Keratinocyte (primary cell): ENCODE results near the gene SLC36A3.

Experiments
- EZH2 ChIP-seq: IDR thresholded peaks from one replicate; pipeline ENCODE4 v1.6.1; 2012; ENCODE audit warnings: inconsistent platforms, mild to moderate bottlenecking, low read length, moderate library complexity
- TF ChIP-seq, protein P1 (sequence below), 3 experiments: IDR thresholded peaks in 1 of 3; conservative IDR thresholded peaks in 1 of 3; optimal IDR thresholded peaks in 1 of 3; 2 replicates in 2 of 3; 3 replicates in 1 of 3; pipeline versions ENCODE3 to v1.5.1; 2011; ENCODE audit warnings: low read length in 3 of 3, mild to moderate bottlenecking in 3 of 3, moderate library complexity in 2 of 3, control low read depth in 1 of 3, inconsistent platforms in 1 of 3; ENCODE audit not compliant: insufficient read depth in 2 of 3; ENCODE audit errors: extremely low read depth in 1 of 3

DNA sequence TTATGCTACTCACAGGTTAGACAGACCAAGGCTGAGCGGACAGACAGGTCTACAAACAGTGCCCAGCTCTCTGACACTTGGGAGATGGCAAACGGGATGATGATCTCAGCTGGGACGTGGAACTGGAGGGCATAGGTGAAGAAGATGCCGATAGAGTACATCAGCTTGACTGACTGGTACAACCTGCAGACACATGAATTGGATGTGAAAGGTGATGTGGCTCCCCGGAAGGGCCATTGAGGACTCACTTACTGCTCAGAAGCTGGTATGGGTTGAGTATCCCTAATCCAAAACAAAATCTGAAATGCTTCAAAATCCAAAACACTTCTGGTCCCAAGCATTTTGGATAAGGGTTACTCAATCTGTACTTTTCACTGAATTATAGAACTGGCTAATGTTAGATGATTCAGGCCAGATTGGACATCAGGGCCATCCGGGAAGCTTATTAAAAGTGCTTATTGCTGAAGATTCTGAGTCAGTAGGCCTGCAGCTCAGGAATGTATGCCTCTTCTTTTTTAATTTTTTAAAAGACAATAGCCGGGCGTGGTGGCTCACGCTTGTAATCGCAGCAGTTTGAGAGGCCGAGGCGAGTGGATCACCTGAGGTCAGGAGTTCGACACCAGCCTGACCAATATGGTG lies 22.4 kb downstream of the SLC36A3 start:
- TF ChIP-seq, protein P1, sequence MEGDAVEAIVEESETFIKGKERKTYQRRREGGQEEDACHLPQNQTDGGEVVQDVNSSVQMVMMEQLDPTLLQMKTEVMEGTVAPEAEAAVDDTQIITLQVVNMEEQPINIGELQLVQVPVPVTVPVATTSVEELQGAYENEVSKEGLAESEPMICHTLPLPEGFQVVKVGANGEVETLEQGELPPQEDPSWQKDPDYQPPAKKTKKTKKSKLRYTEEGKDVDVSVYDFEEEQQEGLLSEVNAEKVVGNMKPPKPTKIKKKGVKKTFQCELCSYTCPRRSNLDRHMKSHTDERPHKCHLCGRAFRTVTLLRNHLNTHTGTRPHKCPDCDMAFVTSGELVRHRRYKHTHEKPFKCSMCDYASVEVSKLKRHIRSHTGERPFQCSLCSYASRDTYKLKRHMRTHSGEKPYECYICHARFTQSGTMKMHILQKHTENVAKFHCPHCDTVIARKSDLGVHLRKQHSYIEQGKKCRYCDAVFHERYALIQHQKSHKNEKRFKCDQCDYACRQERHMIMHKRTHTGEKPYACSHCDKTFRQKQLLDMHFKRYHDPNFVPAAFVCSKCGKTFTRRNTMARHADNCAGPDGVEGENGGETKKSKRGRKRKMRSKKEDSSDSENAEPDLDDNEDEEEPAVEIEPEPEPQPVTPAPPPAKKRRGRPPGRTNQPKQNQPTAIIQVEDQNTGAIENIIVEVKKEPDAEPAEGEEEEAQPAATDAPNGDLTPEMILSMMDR (optimal IDR thresholded peaks at IDR 0.05 in 1 of 3, IDR thresholded peaks at IDR 0.05 in 1 of 3, conservative IDR thresholded peaks at IDR 0.05 in 1 of 3; ENCODE audit: extremely low read depth in 1 of 3, insufficient read depth in 2 of 3, low read length in 3 of 3), result no peak
- no peak for TF ChIP-seq EZH2
